ENCODE measurements around the gene SMG7.

SMG7 gene

GRCh38 chr1:183589874-183590243, 117.6 kb downstream of the SMG7 start:
- DNase-seq, result no peak

DNA sequence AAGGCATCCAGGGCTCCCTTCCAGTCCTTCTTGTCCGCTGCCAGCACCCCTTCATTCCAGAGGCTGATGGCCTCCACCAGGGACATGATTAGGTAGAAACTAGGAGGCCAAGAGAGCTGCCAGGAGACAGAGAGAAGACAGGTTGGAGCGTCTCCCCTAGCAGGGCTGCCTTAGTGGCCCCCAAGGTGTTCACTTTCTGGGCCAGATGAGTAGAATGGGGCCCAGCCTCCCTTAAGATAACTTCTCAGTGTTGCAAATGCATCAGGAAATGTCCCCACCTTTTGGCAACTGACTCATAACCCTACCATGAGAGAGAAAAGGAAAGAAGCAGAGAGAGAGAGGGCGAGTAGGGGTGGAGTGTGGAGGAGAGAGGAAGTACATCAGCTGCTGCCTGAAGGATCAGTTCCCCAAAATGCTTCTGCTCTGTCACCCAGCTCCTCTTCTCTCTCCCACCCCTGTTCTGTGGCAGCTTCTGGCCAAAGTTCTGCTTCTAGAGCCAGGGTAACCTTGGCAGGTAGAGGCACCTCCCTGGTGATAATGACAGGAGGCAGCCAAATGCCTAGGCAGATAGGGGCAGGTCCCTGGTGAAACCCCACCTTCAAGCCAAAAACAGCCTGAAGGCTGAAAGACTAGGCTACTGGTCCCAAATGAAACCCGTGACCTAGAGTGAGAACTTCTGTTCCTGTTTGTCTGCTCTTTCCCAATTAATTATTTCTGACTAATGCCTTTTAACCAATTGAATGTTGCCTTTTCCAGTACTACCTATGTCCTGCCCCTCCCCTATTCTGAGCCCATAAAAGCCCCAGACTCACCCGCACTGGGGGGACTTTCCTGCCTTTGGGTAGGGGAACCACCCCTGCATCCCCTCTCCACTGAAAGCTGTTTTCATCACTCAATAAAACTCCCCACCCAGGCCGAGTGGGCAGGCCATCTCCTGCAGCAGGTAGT, 118.2 kb downstream of the SMG7 start, which contains the start of gene NCF2:
Gene NCF2 (minus strand): TSS at position 216 of the 948 bp plus-strand sequence. CDS start 130 bp downstream, at position 86.
- peak in 3 of 51 donors; percentile 23 to 53 (median 36) for DNase-seq

DNA sequence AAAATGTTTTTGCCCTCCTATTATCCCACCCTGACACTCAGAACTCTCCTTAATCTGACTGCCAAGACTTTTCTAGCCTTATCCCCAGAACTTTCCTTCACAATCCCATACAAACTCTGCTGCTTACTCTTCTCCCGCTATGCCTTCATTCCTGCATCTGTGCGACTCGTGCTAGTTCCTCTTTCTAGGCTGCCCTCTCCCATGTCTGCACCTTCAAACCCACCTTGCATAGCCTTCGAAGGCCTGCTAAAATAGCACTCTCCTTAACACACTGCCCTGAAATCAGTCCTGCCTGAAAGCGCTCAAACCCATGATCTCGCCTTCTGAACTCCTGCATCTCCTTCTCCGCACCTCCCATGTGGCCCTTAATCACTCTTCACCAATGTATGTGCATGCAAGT, 120.4 kb downstream of the SMG7 start:
- no peak for DNase-seq

DNA sequence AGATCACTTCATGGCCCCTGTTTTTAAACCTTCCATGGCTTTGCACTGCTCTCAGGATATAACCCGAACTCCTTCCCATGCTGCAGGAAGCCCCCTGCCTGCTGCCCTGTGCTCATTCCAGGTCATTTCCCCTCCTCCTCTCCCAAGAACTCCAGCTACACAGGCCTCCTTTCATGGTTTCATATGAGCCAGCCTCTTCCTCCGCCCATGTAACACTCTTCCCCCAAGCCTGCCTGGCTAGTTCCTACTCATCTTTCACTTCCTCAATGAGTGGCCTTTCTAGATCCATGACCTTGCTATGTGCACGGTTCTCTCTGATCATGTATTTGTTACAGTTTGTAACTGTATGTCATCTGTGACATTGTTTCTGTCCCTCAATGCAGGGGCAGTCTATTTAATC, 121.1 kb downstream of the SMG7 start:
- DNase-seq, result peak in 4 of 51 donors; percentile 7 to 27 (median 20)

GRCh38 chr1:183595537-183595936, 123.2 kb downstream of the SMG7 start:
- no peak for DNase-seq

- DNase-seq, result no peak
Observed at GRCh38 chr1:183596500-183596899, 124.2 kb downstream of the SMG7 start.

GRCh38 chr1:183597656-183598347, 125.5 kb downstream of the SMG7 start:
- no peak for DNase-seq

DNA sequence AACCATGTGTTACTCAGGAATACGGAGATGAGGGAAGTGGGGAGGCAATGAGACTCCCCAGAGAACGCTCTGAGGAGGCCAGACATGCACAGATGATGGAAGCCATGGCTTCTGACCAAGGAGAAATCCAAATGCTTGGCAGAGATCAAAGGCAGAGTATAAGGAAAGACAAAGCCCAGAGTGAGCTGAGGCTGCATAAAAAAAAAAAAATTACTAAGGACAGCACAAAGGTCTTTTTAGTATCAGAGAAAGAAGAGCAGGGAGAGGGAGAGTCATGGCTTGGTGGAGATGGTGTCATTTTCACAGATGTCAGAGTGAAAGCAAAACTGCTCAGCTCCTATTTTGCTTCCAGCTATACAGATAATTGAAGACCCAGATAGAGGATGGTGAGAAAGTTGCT, 126.1 kb downstream of the SMG7 start:
- DNase-seq, result peak in 1 of 51 donors; percentile 21

- DNase-seq, result no peak
Observed at GRCh38 chr1:183600136-183600535, 127.8 kb downstream of the SMG7 start.

GRCh38 chr1:183600634-183601033, 128.3 kb downstream of the SMG7 start:
- DNase-seq, result no peak

DNA sequence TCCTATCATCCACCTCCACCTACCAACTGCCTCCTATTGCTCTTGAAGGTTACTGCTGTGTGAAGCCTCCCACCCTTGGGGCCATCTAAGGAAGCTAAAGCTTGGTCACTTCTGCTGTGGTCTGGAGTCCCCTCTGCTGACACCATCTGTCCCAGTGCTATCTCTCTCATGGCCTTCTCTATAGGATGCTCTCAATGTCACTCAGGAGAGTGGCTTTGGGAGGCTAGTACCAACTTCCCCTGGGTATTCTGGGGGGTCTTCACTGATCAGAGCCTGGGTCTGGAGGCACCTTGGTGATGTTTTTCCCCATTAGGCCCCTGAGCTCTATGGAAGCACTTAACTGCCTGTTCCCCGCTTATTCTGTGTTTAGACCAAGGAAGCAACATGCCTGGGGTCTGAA, 130.2 kb downstream of the SMG7 start:
- no peak for DNase-seq

Data from hypothalamus (tissue), 51 donors.